Measurements from ENCODE around the gene IGF2.

The IGF2 gene

GRCh38 chr11:2133241-2134021 lies 5.8 kb downstream of the IGF2 start:
- no peaks in the 10 kb centered on the region for H3K9me3 ChIP-seq (ENCODE audit: low read depth, low read length)
- no peaks in the 10 kb centered on the region for H3K36me3 ChIP-seq (ENCODE audit: insufficient read depth, low read length)
- no peak overlapping the region for H3K4me3 ChIP-seq
- DNase-seq (ENCODE audit: low read depth, low spot score), result no peak
- H3K9ac ChIP-seq (ENCODE audit: insufficient read length), result no peak overlapping the region
- H3K27ac ChIP-seq, result no peak overlapping the region
- TF ChIP-seq POLR2AphosphoS5 (IDR thresholded peaks at IDR 0.05; ENCODE audit: borderline replicate concordance, low read depth, low read length) (no peak), EZH2 (IDR thresholded peaks at IDR 0.05) (no peak), FOXP2 (optimal IDR thresholded peaks at IDR 0.05; ENCODE audit: control extremely low read depth, extremely low read length, insufficient read depth) (no peak)

GRCh38 chr11:2132874-2133240 lies 6.3 kb downstream of the IGF2 start:
- Histone ChIP-seq H3K9me3 (ENCODE audit: low read depth, low read length) (no peaks in the 10 kb centered on the region), H3K9ac (ENCODE audit: insufficient read length) (no peak overlapping the region), H3K27ac (no peak overlapping the region), H3K36me3 (ENCODE audit: insufficient read depth, low read length) (no peaks in the 10 kb centered on the region), H3K4me3 (no peak overlapping the region)
- TF ChIP-seq POLR2AphosphoS5 (IDR thresholded peaks at IDR 0.05; ENCODE audit: borderline replicate concordance, low read depth, low read length), result no peak
- TF ChIP-seq EZH2 (IDR thresholded peaks at IDR 0.05), result no peak
- no peak for TF ChIP-seq FOXP2 (optimal IDR thresholded peaks at IDR 0.05; ENCODE audit: control extremely low read depth, extremely low read length, insufficient read depth)
- DNase-seq (ENCODE audit: low read depth, low spot score), result no peak

- TF ChIP-seq EZH2 (IDR thresholded peaks at IDR 0.05), result no peak
- TF ChIP-seq FOXP2 (optimal IDR thresholded peaks at IDR 0.05; ENCODE audit: control extremely low read depth, extremely low read length, insufficient read depth), result no peak
- no peak for TF ChIP-seq POLR2AphosphoS5 (IDR thresholded peaks at IDR 0.05; ENCODE audit: borderline replicate concordance, low read depth, low read length)
- H3K4me3 ChIP-seq, result no peak overlapping the region
- no peaks in the 10 kb centered on the region for H3K36me3 ChIP-seq (ENCODE audit: insufficient read depth, low read length)
- no peak overlapping the region for H3K9ac ChIP-seq (ENCODE audit: insufficient read length)
- no peak for DNase-seq (ENCODE audit: low read depth, low spot score)
- no peak overlapping the region for H3K27ac ChIP-seq
- no peaks in the 10 kb centered on the region for H3K9me3 ChIP-seq (ENCODE audit: low read depth, low read length)
These were observed 6.9 kb downstream of the IGF2 start for GRCh38 chr11:2132246-2132645.

GRCh38 chr11:2131371-2132236 lies 7.6 kb downstream of the IGF2 start:
- Histone ChIP-seq H3K36me3 (ENCODE audit: insufficient read depth, low read length) (no peaks in the 10 kb centered on the region), H3K4me3 (no peak overlapping the region), H3K9me3 (ENCODE audit: low read depth, low read length) (no peaks in the 10 kb centered on the region), H3K27ac (no peak overlapping the region), H3K9ac (ENCODE audit: insufficient read length) (no peak overlapping the region)
- no peak for TF ChIP-seq EZH2 (IDR thresholded peaks at IDR 0.05)
- TF ChIP-seq POLR2AphosphoS5 (IDR thresholded peaks at IDR 0.05; ENCODE audit: borderline replicate concordance, low read depth, low read length), result no peak
- no peak for TF ChIP-seq FOXP2 (optimal IDR thresholded peaks at IDR 0.05; ENCODE audit: control extremely low read depth, extremely low read length, insufficient read depth)
- DNase-seq (ENCODE audit: low read depth, low spot score), result no peak

GRCh38 chr11:2130881-2131352 lies 8.3 kb downstream of the IGF2 start:
- DNase-seq (ENCODE audit: low read depth, low spot score), result no peak
- no peak overlapping the region for H3K9ac ChIP-seq (ENCODE audit: insufficient read length)
- H3K4me3 ChIP-seq, result no peak overlapping the region
- no peak overlapping the region for H3K27ac ChIP-seq
- no peak for TF ChIP-seq EZH2 (IDR thresholded peaks at IDR 0.05)
- TF ChIP-seq FOXP2 (optimal IDR thresholded peaks at IDR 0.05; ENCODE audit: control extremely low read depth, extremely low read length, insufficient read depth), result no peak
- TF ChIP-seq POLR2AphosphoS5 (IDR thresholded peaks at IDR 0.05; ENCODE audit: borderline replicate concordance, low read depth, low read length), result no peak
- H3K9me3 ChIP-seq (ENCODE audit: low read depth, low read length), result no peaks in the 10 kb centered on the region
- H3K36me3 ChIP-seq (ENCODE audit: insufficient read depth, low read length), result no peaks in the 10 kb centered on the region

- H3K9me3 ChIP-seq (ENCODE audit: low read depth, low read length), result no peaks in the 10 kb centered on the region
- no peak overlapping the region for H3K9ac ChIP-seq (ENCODE audit: insufficient read length)
- H3K4me3 ChIP-seq, result no peak overlapping the region
- no peak overlapping the region for H3K27ac ChIP-seq
- TF ChIP-seq FOXP2 (optimal IDR thresholded peaks at IDR 0.05; ENCODE audit: control extremely low read depth, extremely low read length, insufficient read depth) (no peak), POLR2AphosphoS5 (IDR thresholded peaks at IDR 0.05; ENCODE audit: borderline replicate concordance, low read depth, low read length) (no peak), EZH2 (IDR thresholded peaks at IDR 0.05) (no peak)
- no peak for DNase-seq (ENCODE audit: low read depth, low spot score)
- no peaks in the 10 kb centered on the region for H3K36me3 ChIP-seq (ENCODE audit: insufficient read depth, low read length)
These were observed 9.4 kb downstream of the IGF2 start for GRCh38 chr11:2129699-2130366.

GRCh38 chr11:2129308-2129698 lies 9.9 kb downstream of the IGF2 start:
- Histone ChIP-seq H3K9ac (ENCODE audit: insufficient read length) (no peak overlapping the region), H3K9me3 (ENCODE audit: low read depth, low read length) (no peaks in the 10 kb centered on the region), H3K36me3 (ENCODE audit: insufficient read depth, low read length) (no peaks in the 10 kb centered on the region), H3K4me3 (no peak overlapping the region), H3K27ac (no peak overlapping the region)
- TF ChIP-seq POLR2AphosphoS5 (IDR thresholded peaks at IDR 0.05; ENCODE audit: borderline replicate concordance, low read depth, low read length) (no peak), FOXP2 (optimal IDR thresholded peaks at IDR 0.05; ENCODE audit: control extremely low read depth, extremely low read length, insufficient read depth) (no peak), EZH2 (IDR thresholded peaks at IDR 0.05) (no peak)
- DNase-seq (ENCODE audit: low read depth, low spot score), result no peak

Data from SK-N-MC (cell line).